Thymus (tissue), 11 donors: ENCODE measurements around the gene CA12. TPM values are rescaled to one million over a fixed set of nuclear protein-coding genes. Genes with fewer than 3 reads are reported as not detected.

ENCODE experiments used
- DNase-seq, 9 donors: peaks; one replicate each; pipeline ENCODE4 v3.0.0-alpha.2; 2013; ENCODE audit warnings: low spot score in 9 of 9, low read depth in 6 of 9, missing footprints in 1 of 9
- H3K27ac ChIP-seq, 2 donors: one replicate each; pipeline ENCODE4 v1.5.1; 2013; ENCODE audit warnings: control low read depth in 1 of 2, low read depth in 1 of 2, low read length in 1 of 2, mild to moderate bottlenecking in 1 of 2, moderate library complexity in 1 of 2
- H3K27me3 ChIP-seq, 2 donors: one replicate each; pipeline ENCODE4 v1.5.1; 2013; ENCODE audit warnings: low read length in 1 of 2; ENCODE audit not compliant: control insufficient read depth in 2 of 2, insufficient read depth in 1 of 2
- H3K36me3 ChIP-seq, 2 donors: one replicate each; pipeline ENCODE4 v1.5.1; 2013; ENCODE audit warnings: low read length in 1 of 2, mild to moderate bottlenecking in 1 of 2, moderate library complexity in 1 of 2; ENCODE audit not compliant: control insufficient read depth in 2 of 2, insufficient read depth in 2 of 2
- H3K4me1 ChIP-seq, 2 donors: one replicate each; pipeline ENCODE4 v1.5.1; 2013; ENCODE audit warnings: low read length in 2 of 2; ENCODE audit not compliant: control insufficient read depth in 2 of 2, insufficient read depth in 2 of 2
- H3K4me3 ChIP-seq, 2 donors: one replicate each; pipeline ENCODE4 v1.5.1; 2013; ENCODE audit warnings: low read length in 2 of 2, control low read depth in 1 of 2, mild to moderate bottlenecking in 1 of 2
- H3K9me3 ChIP-seq, 2 donors: one replicate each; pipeline ENCODE4 v1.5.1; 2013; ENCODE audit warnings: low read length in 1 of 2, mild to moderate bottlenecking in 1 of 2; ENCODE audit not compliant: control insufficient read depth in 2 of 2, insufficient read depth in 1 of 2
- WGBS: extraction: QIAGEN DNeasy Blood & Tissue Kit; methylation state at CpG from one replicate; pipeline ENCODE4 v1.1.7; 2013; 5-methylcytosine and 5-hydroxymethylcytosine counted together
- polyA plus RNA-seq: library from polyadenylated mRNA; stranded (reverse); fragments of 200-250 nt; gene quantifications from one replicate; pipeline ENCODE4 v1.2.3, GENCODE V29; 2013
- total RNA-seq: library from RNA; stranded (reverse); fragments of 120-200 nt; gene quantifications from one replicate; pipeline ENCODE4 v1.2.4, GENCODE V29; 2013
- donor health status: healthy.

The CA12 gene
- total and polyA plus RNA-seq, 2 donors: 0.09 to 0.16 TPM

DNA sequence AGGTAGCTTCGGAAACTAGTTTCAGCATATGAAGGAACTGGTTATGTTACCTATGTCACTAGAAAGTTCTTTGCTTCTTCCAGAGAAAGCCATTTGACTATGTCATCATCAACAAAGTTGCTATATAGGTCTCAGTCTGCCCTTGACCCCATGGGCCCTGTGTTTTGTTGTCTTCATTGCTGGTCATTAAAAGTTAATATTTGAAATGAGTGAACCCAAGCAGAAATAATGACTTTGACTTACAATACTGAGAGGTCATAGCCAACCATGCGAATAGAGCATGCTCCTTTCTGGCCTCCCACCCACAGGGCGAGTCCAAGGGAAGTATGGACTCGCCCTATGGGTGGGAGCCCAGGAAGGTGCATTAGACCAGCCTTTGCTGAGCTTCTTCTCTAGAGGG, 63.3 kb downstream of the CA12 start:
- Histone ChIP-seq H3K27ac (no peak overlapping the region), H3K27me3 (no peaks in the 10 kb centered on the region), H3K4me3 (no peak overlapping the region), H3K36me3 (no peaks in the 10 kb centered on the region), H3K4me1 (no peaks in the 10 kb centered on the region), H3K9me3 (no peaks in the 10 kb centered on the region)
- 98% methylated on average over 4 of the region's 4 CpGs for WGBS
- no peak for DNase-seq

DNA sequence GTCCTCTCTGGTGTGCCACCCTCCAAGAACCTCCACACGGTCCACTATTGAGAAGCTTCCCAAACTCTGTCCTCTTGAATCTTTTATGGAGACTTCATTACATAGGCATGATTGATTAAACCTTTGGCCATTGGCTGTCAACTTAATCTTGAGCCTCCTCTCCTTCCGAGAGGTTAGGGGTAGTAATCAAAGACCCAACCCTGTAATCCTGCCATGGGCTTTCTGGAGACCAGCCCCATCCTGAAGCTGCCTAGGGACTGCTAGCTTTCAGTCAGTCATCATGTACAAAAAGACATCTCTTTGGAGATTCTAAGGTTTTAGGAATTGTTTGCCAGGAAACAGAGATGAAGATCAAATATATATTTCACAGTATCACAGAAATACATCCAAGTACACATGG, 67.2 kb downstream of the CA12 start:
- no peaks in the 10 kb centered on the region for H3K9me3 ChIP-seq
- WGBS: 79% methylated on average over 2 of the region's 2 CpGs

DNA sequence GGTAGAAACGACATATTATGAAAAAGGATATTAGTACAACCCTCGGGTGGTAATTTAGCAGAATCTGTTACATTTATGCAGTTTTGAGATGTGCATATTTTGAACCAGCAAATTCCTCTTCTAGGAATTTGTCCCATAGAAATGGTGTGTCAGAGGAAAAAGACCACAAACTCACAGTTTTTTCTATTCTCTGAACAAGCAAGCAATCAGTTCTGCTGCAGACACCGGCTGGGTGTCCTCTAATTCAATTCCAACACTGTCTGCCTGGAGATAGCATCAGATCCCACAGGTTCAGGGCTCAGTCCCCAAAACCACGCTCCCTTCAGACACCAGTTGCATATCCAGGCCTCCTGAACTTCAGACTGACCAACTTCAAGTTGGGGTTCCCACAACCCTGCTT, 67.8 kb downstream of the CA12 start:
- H3K9me3 ChIP-seq: no peaks in the 10 kb centered on the region
- no peak for DNase-seq
- H3K27ac ChIP-seq: no peak overlapping the region
- H3K4me3 ChIP-seq: no peak overlapping the region
- WGBS: 91% methylated on average over 4 of the region's 4 CpGs
- no peaks in the 10 kb centered on the region for H3K4me1 ChIP-seq
- no peaks in the 10 kb centered on the region for H3K27me3 ChIP-seq
- H3K36me3 ChIP-seq: no peaks in the 10 kb centered on the region

More for the DNA sequence above, 67.2 kb downstream of the CA12 start:
- H3K27ac ChIP-seq: no peak overlapping the region
- H3K27me3 ChIP-seq: no peaks in the 10 kb centered on the region
- H3K4me1 ChIP-seq: no peaks in the 10 kb centered on the region
- no peak overlapping the region for H3K4me3 ChIP-seq
- no peak for DNase-seq
- H3K36me3 ChIP-seq: no peaks in the 10 kb centered on the region

DNA sequence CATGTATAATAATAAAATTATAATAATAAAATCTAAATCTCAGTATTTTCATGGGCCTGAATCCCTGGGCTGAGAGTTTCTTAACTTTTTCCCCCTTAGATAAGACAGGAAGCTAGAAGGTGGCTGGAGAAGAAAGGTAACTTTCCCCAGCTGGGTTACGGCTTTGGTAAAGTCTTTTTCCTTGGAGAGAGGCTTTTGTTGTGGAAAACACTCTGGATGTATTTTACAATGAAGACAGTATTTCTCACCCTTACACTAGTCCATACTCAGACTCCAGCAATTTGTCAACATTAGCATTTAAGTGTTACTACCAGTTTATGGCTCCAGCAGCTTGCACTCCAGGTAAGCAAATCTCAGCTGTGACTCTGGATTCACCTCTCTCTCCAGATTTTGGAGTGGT, 69.4 kb downstream of the CA12 start:
- H3K9me3 ChIP-seq: no peaks in the 10 kb centered on the region
- H3K27ac ChIP-seq: no peak overlapping the region
- whole genome bisulfite sequencing: 98% methylated on average over 1 of the region's 1 CpG
- H3K27me3 ChIP-seq: no peaks in the 10 kb centered on the region
- no peak overlapping the region for H3K4me3 ChIP-seq
- no peaks in the 10 kb centered on the region for H3K36me3 ChIP-seq
- DNase-seq: no peak
- H3K4me1 ChIP-seq: no peaks in the 10 kb centered on the region

DNA sequence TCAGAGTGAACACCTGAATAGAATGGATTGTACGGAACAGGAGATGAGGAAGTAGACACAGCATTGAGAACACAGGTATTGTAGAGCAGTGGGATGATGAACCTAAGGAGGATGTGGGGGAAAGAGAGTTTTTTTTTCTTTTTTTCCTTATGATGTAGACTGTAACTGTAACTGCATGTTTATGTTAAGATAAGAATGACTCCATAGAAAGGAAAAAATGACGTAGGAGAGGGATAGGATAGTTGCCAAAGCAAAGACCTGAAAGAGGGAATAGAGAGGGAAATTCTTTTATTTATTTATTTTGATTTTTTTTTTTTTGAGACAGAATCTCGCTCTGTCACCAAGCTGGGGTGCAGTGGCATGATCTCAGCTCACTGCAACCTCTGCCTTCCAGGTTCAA, 71.0 kb downstream of the CA12 start:
- no peak for DNase-seq
- Histone ChIP-seq H3K4me1 (no peaks in the 10 kb centered on the region), H3K9me3 (no peaks in the 10 kb centered on the region), H3K27me3 (no peaks in the 10 kb centered on the region), H3K36me3 (peaks cover 8 to 14% of the 10 kb centered on the region in 2 donors), H3K4me3 (no peak overlapping the region), H3K27ac (no peak overlapping the region)
- WGBS: 98% methylated on average over 3 of the region's 3 CpGs

DNA sequence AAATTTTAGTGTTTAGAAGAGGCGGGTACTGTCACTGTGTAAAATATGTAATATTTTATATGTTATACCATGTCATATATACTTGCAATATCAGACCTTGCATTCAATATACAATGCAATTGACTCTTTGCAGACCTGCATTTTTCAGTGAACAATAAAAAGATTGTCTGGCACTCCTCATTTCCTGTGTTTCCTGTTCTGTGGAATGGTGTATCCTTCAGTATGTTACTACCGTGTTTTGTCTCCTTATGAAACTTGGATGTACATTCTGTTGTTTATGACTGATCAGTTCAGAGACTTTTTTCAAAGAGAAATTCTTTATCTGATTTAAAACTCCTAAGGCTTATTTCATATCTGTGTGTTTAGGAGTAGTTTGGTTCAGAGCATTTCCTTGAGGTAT, 72.7 kb downstream of the CA12 start:
- no peaks in the 10 kb centered on the region for H3K9me3 ChIP-seq
- H3K27ac ChIP-seq: no peak overlapping the region
- H3K4me3 ChIP-seq: no peak overlapping the region
- 93% methylated on average over 2 of the region's 2 CpGs for WGBS
- no peaks in the 10 kb centered on the region for H3K4me1 ChIP-seq
- no peak for DNase-seq
- H3K27me3 ChIP-seq: no peaks in the 10 kb centered on the region
- H3K36me3 ChIP-seq: peaks cover 10 to 19% of the 10 kb centered on the region in 2 donors

DNA sequence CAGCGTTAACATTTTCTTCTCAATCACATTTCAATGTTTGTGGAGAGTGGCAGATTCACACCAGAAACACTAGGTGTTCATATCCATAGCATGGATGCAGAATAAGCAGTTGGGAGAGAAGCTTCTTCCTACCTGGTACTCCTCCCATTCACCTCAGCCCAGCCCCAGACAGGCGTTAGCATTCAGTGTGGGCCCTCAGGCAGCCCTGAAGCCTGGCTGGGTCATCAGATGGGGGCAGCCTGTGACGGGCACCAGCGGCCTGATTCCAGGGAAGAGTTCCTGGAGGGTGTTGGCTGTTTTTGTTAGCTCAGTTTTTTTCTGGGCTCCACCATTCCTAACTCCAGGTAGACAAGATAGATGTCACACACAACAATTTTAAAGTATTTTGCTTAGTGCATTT, 73.2 kb downstream of the CA12 start:
- WGBS: 98% methylated on average over 4 of the region's 4 CpGs
- H3K9me3 ChIP-seq: no peaks in the 10 kb centered on the region
- H3K4me1 ChIP-seq: no peaks in the 10 kb centered on the region
- H3K36me3 ChIP-seq: peaks cover 15 to 19% of the 10 kb centered on the region in 2 donors
- H3K27ac ChIP-seq: no peak overlapping the region
- no peak overlapping the region for H3K4me3 ChIP-seq
- DNase-seq: no peak
- no peaks in the 10 kb centered on the region for H3K27me3 ChIP-seq

DNA sequence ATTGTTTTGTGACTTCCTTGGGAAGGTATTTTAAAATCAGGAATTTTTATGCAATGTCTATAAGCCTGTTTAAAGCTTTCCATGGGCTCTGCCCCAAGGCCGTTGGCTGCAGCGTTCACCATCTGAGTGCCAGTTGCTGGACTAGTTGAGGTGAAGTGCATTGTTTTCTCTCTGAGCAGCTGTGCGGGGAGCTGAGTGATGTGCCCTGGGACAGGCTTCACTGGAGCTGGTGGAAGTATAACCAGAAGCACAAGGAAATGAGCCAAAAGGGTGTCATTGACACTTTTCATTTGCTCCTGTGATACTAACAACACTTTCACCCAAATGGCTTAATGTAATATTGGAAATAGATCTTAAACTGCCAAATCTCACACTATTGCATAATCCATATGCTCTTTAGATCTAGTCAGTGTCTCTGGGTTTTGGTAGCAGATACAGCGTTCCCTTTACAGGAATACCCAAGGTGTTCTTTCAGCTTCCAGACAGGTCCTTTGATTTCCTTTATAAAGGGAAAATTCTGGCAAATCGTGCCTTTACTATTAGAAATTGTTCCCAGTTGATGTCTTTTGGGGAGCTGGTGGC, 75.1 kb downstream of the CA12 start:
- Histone ChIP-seq H3K9me3 (no peaks in the 10 kb centered on the region), H3K36me3 (peaks cover 24 to 26% of the 10 kb centered on the region in 2 donors), H3K27me3 (no peaks in the 10 kb centered on the region), H3K4me1 (no peaks in the 10 kb centered on the region), H3K27ac (no peak overlapping the region), H3K4me3 (no peak overlapping the region)
- no peak for DNase-seq
- 95% methylated on average over 5 of the region's 5 CpGs for WGBS

DNA sequence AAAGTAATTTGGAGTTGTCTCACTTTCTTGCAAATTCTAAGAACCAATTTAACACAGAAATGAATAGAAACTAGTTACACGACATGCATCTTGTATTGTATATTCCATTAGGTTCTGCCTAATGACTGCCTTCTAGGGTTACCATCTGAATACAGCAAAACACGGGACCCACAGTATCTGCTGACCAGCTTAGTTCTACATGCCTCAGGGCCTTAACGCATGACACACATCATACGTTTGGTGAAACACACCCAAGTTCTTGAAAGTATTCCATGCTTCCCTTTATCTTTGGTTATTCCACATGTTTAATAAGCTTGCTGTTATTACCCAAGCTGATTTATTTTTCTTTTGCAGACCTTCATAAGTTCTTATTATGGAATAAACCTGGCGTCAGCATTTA, 76.4 kb downstream of the CA12 start:
- H3K27ac ChIP-seq: no peak overlapping the region
- H3K36me3 ChIP-seq: peaks cover 24 to 26% of the 10 kb centered on the region in 2 donors
- no peak for DNase-seq

DNA sequence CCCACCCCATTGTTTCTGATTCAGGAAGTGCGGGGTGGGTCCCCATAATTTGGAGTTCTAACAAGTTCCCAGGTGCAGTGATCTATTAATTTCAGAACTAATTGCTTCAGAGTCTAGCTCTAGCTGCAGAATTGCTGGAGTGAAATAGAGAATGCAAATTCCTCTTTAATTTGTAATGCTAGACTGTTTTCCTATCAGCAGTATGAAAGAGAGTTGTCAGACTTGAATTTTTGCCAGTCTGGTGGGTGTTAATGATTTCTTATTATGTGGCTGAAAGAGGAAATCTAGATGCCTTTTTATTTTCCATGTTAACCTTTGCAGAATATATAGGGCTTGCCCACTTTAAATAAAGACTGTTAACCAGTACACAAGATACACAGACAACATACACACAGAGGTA, 80.6 kb downstream of the CA12 start:
- 100% methylated on average over 1 of the region's 1 CpG for WGBS
- Histone ChIP-seq H3K27me3 (no peaks in the 10 kb centered on the region), H3K36me3 (peaks cover 24 to 28% of the 10 kb centered on the region in 2 donors), H3K9me3 (no peaks in the 10 kb centered on the region), H3K4me3 (no peak overlapping the region), H3K27ac (no peak overlapping the region), H3K4me1 (peaks cover 3 to 4% of the 10 kb centered on the region in 2 donors)
- no peak for DNase-seq

More for the DNA sequence above, 76.4 kb downstream of the CA12 start:
- Histone ChIP-seq H3K27me3 (no peaks in the 10 kb centered on the region), H3K4me3 (no peak overlapping the region), H3K9me3 (no peaks in the 10 kb centered on the region), H3K4me1 (no peaks in the 10 kb centered on the region)
- 98% methylated on average over 5 of the region's 5 CpGs for WGBS
